Cardiac fibroblast (primary cell): ENCODE results near the gene CNP.
"Not testable (repeated sequence)": the region's sequence is repeated elsewhere in the genome, so short reads cannot be mapped to it uniquely, and the experiment has no call there.

Experiments
- DNase-seq, 2 donors: peaks; one replicate each; pipeline versions ENCODE4 v3.0.0 to v3.0.0-alpha.2; 2010; ENCODE audit warnings: low read depth in 2 of 2
- H3K4me3 ChIP-seq, 2 donors: replicated peaks in 1 of 2; 1 replicate in 1 of 2; 2 replicates in 1 of 2; pipeline ENCODE4 v1.5.1; 2011; ENCODE audit warnings: low read depth in 2 of 2, low read length in 2 of 2, mild to moderate bottlenecking in 2 of 2, moderate library complexity in 1 of 2
- TF ChIP-seq, protein P1 (sequence below): IDR thresholded peaks from one replicate; pipeline ENCODE4 v1.5.1; 2011; ENCODE audit warnings: low read depth, mild to moderate bottlenecking, low read length, inconsistent platforms

Gene CNP

GRCh38 chr17:42016411-42016831 lies 49.8 kb downstream of the CNP start:
- TF ChIP-seq, protein P1, sequence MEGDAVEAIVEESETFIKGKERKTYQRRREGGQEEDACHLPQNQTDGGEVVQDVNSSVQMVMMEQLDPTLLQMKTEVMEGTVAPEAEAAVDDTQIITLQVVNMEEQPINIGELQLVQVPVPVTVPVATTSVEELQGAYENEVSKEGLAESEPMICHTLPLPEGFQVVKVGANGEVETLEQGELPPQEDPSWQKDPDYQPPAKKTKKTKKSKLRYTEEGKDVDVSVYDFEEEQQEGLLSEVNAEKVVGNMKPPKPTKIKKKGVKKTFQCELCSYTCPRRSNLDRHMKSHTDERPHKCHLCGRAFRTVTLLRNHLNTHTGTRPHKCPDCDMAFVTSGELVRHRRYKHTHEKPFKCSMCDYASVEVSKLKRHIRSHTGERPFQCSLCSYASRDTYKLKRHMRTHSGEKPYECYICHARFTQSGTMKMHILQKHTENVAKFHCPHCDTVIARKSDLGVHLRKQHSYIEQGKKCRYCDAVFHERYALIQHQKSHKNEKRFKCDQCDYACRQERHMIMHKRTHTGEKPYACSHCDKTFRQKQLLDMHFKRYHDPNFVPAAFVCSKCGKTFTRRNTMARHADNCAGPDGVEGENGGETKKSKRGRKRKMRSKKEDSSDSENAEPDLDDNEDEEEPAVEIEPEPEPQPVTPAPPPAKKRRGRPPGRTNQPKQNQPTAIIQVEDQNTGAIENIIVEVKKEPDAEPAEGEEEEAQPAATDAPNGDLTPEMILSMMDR = no peak
- peak in 1 of 2 donors; percentile 44 for DNase-seq
- H3K4me3 ChIP-seq = peak overlapping the region; percentile 98 to 99

DNA sequence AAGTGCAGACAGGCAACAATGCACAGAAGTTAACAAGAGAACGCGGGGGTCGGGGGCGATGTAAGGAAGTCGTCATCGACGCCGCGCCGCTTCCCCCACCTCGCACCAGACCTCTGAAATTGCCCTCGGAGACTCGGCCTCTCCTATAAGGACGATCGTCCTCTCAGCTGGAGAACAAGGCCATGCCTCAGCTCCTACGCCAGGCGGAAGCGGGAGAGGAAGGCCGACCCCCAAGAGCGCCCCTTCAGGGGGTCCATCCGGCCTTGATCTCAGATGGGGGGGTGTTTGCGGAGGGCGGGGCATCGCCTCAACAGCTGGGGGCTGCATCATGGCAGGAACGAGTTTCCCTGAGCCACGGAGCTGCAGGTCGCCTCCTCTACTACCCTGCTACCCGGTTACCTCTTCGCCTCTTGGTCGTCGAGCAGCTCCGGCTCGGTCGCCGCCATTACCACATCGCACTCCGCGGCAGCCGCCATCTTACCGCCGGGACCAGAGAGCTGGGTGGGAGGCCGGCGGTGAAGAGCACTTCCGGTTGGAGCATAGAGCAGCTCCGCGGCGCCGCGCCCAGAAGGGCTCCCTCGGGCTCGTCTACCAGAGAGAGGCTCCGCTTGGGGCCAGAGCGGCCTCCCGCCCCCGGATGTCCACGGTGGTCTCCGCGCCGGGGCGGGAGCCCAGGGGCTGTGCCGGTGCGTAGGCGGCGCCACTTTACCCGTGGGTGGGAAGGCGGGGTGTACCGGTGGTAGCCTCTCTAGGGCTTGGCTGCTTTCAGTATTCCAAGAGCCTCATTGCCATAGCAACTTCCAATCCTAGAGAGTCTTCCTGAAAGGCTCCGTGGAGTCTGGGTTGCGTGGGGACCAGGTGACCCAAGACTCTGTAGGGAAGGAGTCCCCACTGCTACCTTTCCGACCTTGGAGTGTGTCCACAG lies 50.6 kb downstream of the CNP start, which contains the start of gene DNAJC7:
TSS of gene DNAJC7 (minus strand) at position 499 of the 925 bp plus-strand sequence. CDS start at position 476, 23 bp downstream.
- H3K4me3 ChIP-seq = peak within 1 kb of the TSS; percentile 98 to 99
- DNase-seq = peak; percentile 90 to 95
- TF ChIP-seq, protein P1 = no peak

DNA sequence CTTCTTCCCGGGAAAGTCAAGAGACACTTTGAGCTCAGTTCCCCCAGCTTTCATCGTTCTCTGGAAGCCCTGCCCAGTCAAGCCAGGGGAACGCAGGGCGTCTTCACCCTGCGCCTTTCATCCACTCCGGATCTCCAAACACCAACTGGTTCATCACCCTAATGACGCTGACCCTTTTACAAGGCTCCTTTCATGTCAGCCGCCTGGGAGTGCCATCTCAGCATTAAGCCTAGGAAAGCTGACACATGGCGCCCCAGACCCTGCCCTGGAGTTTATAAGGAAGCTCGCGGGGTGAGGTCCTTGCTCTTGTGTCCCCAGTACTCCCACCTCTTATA lies 51.2 kb downstream of the CNP start:
- peak overlapping the region; percentile 98 to 99 for H3K4me3 ChIP-seq
- TF ChIP-seq, protein P1 = no peak
- no peak for DNase-seq

DNA sequence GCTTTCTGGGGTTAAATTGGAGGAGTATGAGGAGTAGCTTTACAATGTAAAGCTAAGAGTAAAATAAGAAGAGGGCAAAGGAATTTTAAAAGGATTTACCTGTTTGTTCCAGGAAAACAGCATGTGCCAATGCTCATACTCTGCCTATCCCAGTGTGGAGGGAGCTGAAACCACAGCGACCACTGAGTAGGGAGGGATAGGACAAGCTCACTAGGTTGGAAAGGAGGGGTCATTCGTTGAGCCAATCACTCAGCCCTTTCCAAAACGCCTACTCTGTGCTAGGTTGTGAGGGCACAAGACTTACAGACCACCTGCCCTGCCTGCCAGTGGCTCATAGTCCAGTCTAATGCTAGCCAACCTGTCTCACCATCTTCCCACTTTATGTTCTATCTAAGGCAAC lies 51.7 kb downstream of the CNP start:
- TF ChIP-seq, protein P1 = no peak
- DNase-seq = no peak
- peak overlapping the region in 1 of 2 donors; percentile 99 for H3K4me3 ChIP-seq

- no peak for DNase-seq
- TF ChIP-seq, protein P1 = no peak
- no peak overlapping the region for H3K4me3 ChIP-seq
These were observed 52.4 kb downstream of the CNP start for GRCh38 chr17:42018988-42019387.

DNA sequence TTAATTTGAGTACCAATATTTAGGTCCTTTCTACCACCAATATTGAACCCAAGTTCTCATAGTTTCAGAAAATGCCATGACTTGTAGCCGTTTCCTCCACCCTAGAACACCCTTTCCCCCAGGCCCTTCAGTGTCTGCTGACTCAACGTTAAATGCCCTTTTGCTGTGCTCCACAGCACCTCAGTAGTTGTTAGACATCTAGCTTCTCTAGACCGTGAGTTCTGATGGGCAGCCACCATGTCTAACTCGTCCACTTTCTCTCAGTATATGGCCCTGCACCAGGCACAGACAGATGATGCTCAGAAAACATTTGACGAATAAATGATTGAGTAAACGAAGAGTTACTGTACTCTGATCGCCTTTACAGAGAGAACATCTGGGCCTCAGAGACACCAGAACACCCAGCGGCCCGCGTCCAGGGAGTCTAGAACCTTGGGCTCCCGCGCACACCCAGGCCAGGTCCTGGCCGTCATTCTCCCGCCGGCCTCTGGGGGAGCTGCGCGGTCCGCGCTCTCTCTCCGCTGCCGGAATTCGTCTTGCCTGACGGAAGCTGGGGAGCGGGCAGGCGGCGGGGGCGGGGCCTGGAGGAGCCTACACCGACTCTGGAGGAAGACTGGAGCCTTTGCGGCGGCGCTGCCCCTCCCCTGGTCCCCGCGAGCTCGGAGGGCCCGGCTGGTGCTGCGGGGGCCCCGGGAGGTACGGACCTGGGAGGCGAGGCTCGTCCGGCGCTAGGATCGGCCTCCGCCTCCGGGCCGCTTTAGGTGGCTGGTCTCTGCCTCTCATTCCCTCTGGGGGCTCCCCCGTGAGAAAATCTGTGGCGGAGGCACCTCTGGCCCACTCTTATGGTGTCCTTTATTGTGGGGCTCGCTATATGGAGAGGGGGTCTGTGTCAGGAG lies 53.2 kb downstream of the CNP start, which contains the start of gene NKIRAS2:
TSS of gene NKIRAS2 (plus strand) at position 582 of the 896 bp plus-strand sequence. CDS start 1,488 bp downstream, outside the sequence.
- peak; percentile 92 to 94 for DNase-seq
- TF ChIP-seq, protein P1 = peak; percentile 95
- peak within 1 kb of the TSS; percentile 90 to 92 for H3K4me3 ChIP-seq

DNA sequence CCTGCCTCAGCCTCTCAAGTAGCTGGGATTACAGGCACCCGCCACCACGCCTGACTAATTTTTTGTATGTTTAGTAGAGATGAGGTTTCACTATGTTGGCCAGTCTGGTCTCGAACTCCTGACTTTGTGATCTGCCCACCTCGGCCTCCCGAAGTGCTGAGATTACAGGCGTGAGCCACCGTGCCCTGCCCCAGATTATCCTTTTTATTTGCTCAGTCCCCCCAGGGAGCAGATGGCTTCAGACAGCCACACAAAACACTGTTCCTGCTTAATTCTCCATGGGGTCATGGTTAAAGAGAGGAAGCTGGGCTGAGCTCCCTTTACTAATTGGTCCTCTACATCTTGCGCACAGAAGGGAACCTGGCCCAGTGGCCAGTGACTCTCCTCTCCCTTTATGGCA lies 54.2 kb downstream of the CNP start:
- H3K4me3 ChIP-seq = peak overlapping the region; percentile 90 to 92
- not testable (repeated sequence) for DNase-seq
